ENCODE results near the gene CDR2L. TPM values are rescaled to one million over a fixed set of nuclear protein-coding genes. Genes with fewer than 3 reads are reported as not detected.

The CDR2L gene
- total and polyA plus RNA-seq, 3 donors from 2014 or later = 16.6 to 39.6 (median 39.5) TPM

GRCh38 chr17:74961657-74962350 lies 25.6 kb upstream of the CDR2L start:
- H3K36me3 ChIP-seq (ENCODE audit: low read depth, missing control alignments) = no peaks in the 10 kb centered on the region
- no peak overlapping the region for H3K4me3 ChIP-seq
- no peak overlapping the region for H3K27ac ChIP-seq
- DNase-seq = peak; percentile 95
- WGBS, 2 donors = 18 to 50% methylated on average over 12 to 23 of the region's 23 CpGs
- H3K9me3 ChIP-seq = no peaks in the 10 kb centered on the region
- H3K27me3 ChIP-seq = no peaks in the 10 kb centered on the region
- H3K4me1 ChIP-seq = no peaks in the 10 kb centered on the region
- intact Hi-C loops (cut with DNase I; ENCODE audit: low total_unique reads) = loop anchor here (10.0 kb wide), 1 partner anchor 153 kb away; no protein-coding TSS in a partner anchor
- TF ChIP-seq POLR2A (IDR thresholded peaks at IDR 0.05) = no peak
- peak; percentile 91 to 92 (median 91) for TF ChIP-seq CTCF (IDR thresholded peaks at IDR 0.05)

GRCh38 chr17:74962622-74963394 lies 24.6 kb upstream of the CDR2L start:
- 83 to 91% methylated on average over 6 to 12 of the region's 18 CpGs for WGBS, 2 donors
- H3K9me3 ChIP-seq = no peaks in the 10 kb centered on the region
- no peaks in the 10 kb centered on the region for H3K27me3 ChIP-seq
- DNase-seq = no peak
- H3K36me3 ChIP-seq (ENCODE audit: low read depth, missing control alignments) = no peaks in the 10 kb centered on the region
- TF ChIP-seq POLR2A (IDR thresholded peaks at IDR 0.05) = no peak
- no peak overlapping the region for H3K27ac ChIP-seq
- intact Hi-C loops (cut with DNase I; ENCODE audit: low total_unique reads) = loop anchor here (10.0 kb wide), 1 partner anchor 152 kb away; no protein-coding TSS in a partner anchor
- H3K4me1 ChIP-seq = no peaks in the 10 kb centered on the region
- no peak overlapping the region for H3K4me3 ChIP-seq

DNA sequence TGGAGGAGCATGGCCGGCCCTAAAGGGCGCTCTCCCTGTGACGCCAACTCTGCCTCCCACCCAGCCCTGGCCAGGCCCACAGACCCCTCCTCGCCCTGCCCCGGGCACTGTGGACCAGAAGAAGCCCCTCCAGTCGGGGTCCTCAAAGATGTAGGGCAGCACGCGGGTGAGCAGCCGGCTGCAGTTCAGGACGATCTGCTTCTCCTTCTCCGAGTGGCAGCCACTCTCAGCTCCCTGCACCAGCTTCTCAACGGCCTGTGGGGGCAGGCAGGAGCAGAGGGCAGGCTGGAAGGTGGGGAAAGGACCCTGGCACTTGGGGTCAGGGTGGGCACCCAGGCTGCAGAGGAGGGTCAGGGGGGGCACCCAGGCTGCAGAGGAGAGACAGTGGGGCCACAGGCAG lies 23.8 kb upstream of the CDR2L start:
- WGBS, 2 donors = 67% methylated on average over 12 of the region's 12 CpGs; no CpG with 5 or more reads in 1 of the 2 donors
- H3K27ac ChIP-seq = no peak overlapping the region
- DNase-seq = no peak
- TF ChIP-seq POLR2A (IDR thresholded peaks at IDR 0.05) (no peak), CTCF (IDR thresholded peaks at IDR 0.05) (no peak)
- no peak overlapping the region for H3K4me3 ChIP-seq
- H3K27me3 ChIP-seq = no peaks in the 10 kb centered on the region
- intact Hi-C loops (cut with DNase I; ENCODE audit: low total_unique reads) = loop anchor here (10.0 kb wide), 1 partner anchor 151 kb away; no protein-coding TSS in a partner anchor
- no peaks in the 10 kb centered on the region for H3K4me1 ChIP-seq
- no peaks in the 10 kb centered on the region for H3K36me3 ChIP-seq (ENCODE audit: low read depth, missing control alignments)
- H3K9me3 ChIP-seq = no peaks in the 10 kb centered on the region

DNA sequence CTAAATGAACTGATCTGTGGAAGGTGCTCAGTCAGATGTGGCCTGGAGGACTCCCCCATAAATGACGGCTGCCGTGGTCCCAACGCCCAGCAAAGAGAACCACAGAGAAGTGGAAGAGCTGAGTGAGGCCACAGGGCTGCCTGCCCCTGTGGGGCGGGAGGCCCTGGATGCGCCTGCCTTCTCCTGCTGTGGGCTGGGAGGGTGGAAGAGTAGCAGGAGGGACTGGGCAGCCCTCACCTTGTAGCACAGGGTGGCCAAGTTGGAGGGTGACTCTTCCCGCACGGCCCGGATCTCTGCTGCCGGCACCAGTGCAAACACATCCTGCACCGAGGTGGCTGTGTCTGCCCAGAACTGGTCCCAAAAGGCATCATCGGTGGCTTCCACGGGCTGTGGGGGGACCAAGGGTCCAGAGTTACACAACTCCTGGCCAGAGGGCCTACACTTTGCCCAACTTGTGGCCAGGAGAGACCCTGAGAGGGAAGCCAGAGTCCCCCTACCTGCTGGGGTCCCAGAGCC lies 23.1 kb upstream of the CDR2L start:
- Histone ChIP-seq H3K9me3 (no peaks in the 10 kb centered on the region), H3K4me1 (no peaks in the 10 kb centered on the region), H3K27me3 (no peaks in the 10 kb centered on the region), H3K4me3 (no peak overlapping the region), H3K36me3 (ENCODE audit: low read depth, missing control alignments) (no peaks in the 10 kb centered on the region), H3K27ac (no peak overlapping the region)
- DNase-seq = no peak
- intact Hi-C loops (cut with DNase I; ENCODE audit: low total_unique reads) = loop anchor here (10.0 kb wide), 1 partner anchor 150 kb away; no protein-coding TSS in a partner anchor
- 93 to 96% methylated on average over 4 to 12 of the region's 12 CpGs for WGBS, 2 donors
- TF ChIP-seq CTCF (IDR thresholded peaks at IDR 0.05) (no peak), POLR2A (IDR thresholded peaks at IDR 0.05) (no peak)

DNA sequence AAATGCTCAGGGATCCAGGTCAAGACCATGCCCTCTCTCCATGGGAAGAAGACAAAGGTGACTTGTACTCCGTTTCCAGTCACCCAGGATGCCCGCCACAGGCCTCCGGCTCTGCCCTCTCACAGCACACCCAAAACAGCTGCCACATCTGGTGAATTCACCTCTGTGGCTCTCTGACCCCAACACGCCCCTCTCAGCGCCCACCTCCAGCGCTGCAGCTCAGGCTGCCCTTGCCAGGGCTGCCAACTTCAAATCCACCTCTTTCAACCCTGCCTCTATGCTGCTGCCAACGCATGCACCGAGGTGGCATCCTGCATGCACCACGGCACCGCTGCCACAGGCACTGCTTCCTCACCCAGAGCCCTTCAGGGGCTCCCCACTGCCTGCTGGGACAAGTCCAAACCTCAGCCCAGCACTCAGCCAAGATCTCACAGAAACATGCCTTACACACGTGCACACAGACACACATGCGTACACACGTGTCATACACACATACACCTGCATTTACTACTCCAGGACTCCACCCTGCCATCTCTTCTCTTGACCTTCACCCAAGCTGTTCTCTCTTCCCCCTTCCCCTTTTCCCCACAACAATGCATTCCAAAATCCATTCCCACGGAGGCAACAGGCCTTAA lies 22.3 kb upstream of the CDR2L start:
- WGBS, 2 donors = 81 to 82% methylated on average over 14 of the region's 14 CpGs
- H3K36me3 ChIP-seq (ENCODE audit: low read depth, missing control alignments) = no peaks in the 10 kb centered on the region
- H3K27me3 ChIP-seq = no peaks in the 10 kb centered on the region
- TF ChIP-seq CTCF (IDR thresholded peaks at IDR 0.05) (no peak), POLR2A (IDR thresholded peaks at IDR 0.05) (no peak)
- intact Hi-C loops (cut with DNase I; ENCODE audit: low total_unique reads) = loop anchor here (10.0 kb wide), 1 partner anchor 150 kb away; no protein-coding TSS in a partner anchor
- H3K27ac ChIP-seq = no peak overlapping the region
- no peaks in the 10 kb centered on the region for H3K4me1 ChIP-seq
- no peak for DNase-seq
- H3K9me3 ChIP-seq = no peaks in the 10 kb centered on the region
- H3K4me3 ChIP-seq = no peak overlapping the region
